Stimulated activated CD8-positive, alpha-beta memory T cell treated with anti-CD3 and anti-CD28 coated beads, Interleukin-7, amount 100 ng/mL, for 4 hours (primary cell): ENCODE measurements around the gene SRCAP.

Experiments
- DNase-seq, 2 donors: peaks; one replicate each; pipeline ENCODE4 v3.0.0-alpha.2; 2020; ENCODE audit warnings: low read depth in 2 of 2

Gene SRCAP

GRCh38 chr16:30698816-30699614, at the start of gene SRCAP:
Gene SRCAP, plus strand, starts transcription at chr16:30699171. Its CDS starts 1,654 bp downstream, at chr16:30700825.
- peak; percentile 69 to 76 for DNase-seq

GRCh38 chr16:30649725-30650368, 49.1 kb upstream of the SRCAP start:
- DNase-seq, result peak in 1 of 2 donors; percentile 23

- peak; percentile 98 to 99 for DNase-seq
These were observed 48.4 kb upstream of the SRCAP start, which contains the start of gene PRR14 for GRCh38 chr16:30650369-30651123. Gene PRR14, plus strand, starts transcription at chr16:30650960. Its CDS starts 686 bp downstream, at chr16:30651646.

GRCh38 chr16:30651124-30652004, 47.6 kb upstream of the SRCAP start:
- peak; percentile 43 to 75 for DNase-seq

GRCh38 chr16:30652005-30652296, 47.0 kb upstream of the SRCAP start:
- DNase-seq, result no peak

GRCh38 chr16:30652718-30653117, 46.3 kb upstream of the SRCAP start:
- DNase-seq, result no peak

- DNase-seq, result no peak
These were observed 44.1 kb upstream of the SRCAP start for GRCh38 chr16:30654856-30655255.

GRCh38 chr16:30655815-30656347, 43.1 kb upstream of the SRCAP start:
- no peak for DNase-seq

- no peak for DNase-seq
These were observed 42.6 kb upstream of the SRCAP start for GRCh38 chr16:30656388-30656787.

- no peak for DNase-seq
These were observed 41.8 kb upstream of the SRCAP start for GRCh38 chr16:30656974-30657865.

GRCh38 chr16:30657866-30658730, 40.9 kb upstream of the SRCAP start, which contains the start of gene FBRS:
Gene FBRS, plus strand, starts transcription at chr16:30658431. Its CDS starts 1,088 bp downstream, at chr16:30659519.
- DNase-seq, result peak; percentile 100

GRCh38 chr16:30658731-30659506, 40.1 kb upstream of the SRCAP start:
- DNase-seq, result peak; percentile 52 to 91

GRCh38 chr16:30659507-30660423, 39.2 kb upstream of the SRCAP start:
- DNase-seq, result peak in 1 of 2 donors; percentile 52

GRCh38 chr16:30660424-30661261, 38.3 kb upstream of the SRCAP start:
- DNase-seq, result peak; percentile 75 to 79

GRCh38 chr16:30662449-30662848, 36.5 kb upstream of the SRCAP start:
- no peak for DNase-seq

- DNase-seq, result no peak
These were observed 35.9 kb upstream of the SRCAP start for GRCh38 chr16:30663038-30663437.
